Sciatic nerve (tissue), 2 donors: Measurements from ENCODE around the gene PRKG1. TPM values are rescaled to one million over a fixed set of nuclear protein-coding genes. Genes with fewer than 3 reads are reported as not detected.
A peak's percentile ranks its signal among the peaks of the same experiment; 100 is the strongest.

Experiments used
- ATAC-seq: fragments of 200-7000 bp; cut with Tn5 transposase; one replicate; pipeline ENCODE4 v1.9.1; 2020; ENCODE audit warnings: mild to moderate bottlenecking, moderate library complexity
- DNase-seq: peaks from one replicate; pipeline ENCODE4 v3.0.0-alpha.2; 2020; ENCODE audit warnings: low spot score
- intact Hi-C: fragments of 100-400 bp; cut with DNase I; formaldehyde crosslinking; loops from one replicate; pipeline ENCODE4 v1.14.2; 2022
- total RNA-seq: library from RNA; stranded (reverse); fragmentation: NEBNext Ultra II Directional; extraction: Animal tissue kit (Norgen Biotek cat#: 25700); gene quantifications from one replicate; pipeline ENCODE4 v1.2.1, GENCODE V29; 2021
- donor health status: DM: no; HTN: no; CAD: no.
- donor health status: DM: no; HTN: no; CAD: no.

The PRKG1 gene
- total RNA-seq, 1 donor from 2014 or later, result 20.0 TPM

DNA sequence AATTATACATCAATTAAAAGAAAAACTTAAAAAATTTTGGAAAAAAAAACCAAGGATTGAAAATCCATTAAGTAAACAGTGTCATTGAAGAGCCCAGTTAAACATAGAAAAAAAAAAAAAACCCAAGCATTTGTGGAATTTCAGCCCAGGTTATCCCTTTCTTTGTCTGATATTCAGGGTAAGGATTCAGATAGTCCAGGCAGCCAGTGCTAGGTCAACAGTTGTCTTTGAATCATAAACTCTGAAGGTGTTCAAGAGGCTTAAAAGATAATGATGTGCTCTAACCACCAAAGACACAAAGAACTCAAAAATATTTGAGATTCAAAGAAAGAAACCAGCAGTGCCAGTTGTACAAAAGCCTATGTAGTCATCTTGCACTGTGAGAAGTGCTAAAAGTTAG is 969.5 kb downstream of the PRKG1 start:
- no peak for DNase-seq
- intact Hi-C loops, result no loop called here
- ATAC-seq, result no peak

DNA sequence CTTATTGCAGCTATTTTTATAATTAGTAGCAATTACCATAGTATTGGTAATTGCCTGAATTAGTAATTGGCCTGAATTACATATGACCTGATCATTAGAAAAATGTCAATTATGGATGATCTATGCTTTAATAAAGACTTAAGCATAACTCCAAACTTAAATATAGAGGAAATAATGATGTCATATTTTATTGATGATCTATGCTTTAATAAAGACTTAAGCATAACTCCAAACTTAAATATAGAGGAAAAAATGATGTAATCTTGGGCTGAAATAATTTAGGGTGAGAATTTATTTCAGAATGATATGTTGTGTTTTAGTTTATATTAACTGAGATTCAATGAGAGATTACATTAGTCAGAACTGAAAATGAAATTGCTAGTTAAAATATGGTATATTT is 973.8 kb downstream of the PRKG1 start:
- ATAC-seq (no peak), DNase-seq (no peak)
- intact Hi-C loops, result no loop called here

DNA sequence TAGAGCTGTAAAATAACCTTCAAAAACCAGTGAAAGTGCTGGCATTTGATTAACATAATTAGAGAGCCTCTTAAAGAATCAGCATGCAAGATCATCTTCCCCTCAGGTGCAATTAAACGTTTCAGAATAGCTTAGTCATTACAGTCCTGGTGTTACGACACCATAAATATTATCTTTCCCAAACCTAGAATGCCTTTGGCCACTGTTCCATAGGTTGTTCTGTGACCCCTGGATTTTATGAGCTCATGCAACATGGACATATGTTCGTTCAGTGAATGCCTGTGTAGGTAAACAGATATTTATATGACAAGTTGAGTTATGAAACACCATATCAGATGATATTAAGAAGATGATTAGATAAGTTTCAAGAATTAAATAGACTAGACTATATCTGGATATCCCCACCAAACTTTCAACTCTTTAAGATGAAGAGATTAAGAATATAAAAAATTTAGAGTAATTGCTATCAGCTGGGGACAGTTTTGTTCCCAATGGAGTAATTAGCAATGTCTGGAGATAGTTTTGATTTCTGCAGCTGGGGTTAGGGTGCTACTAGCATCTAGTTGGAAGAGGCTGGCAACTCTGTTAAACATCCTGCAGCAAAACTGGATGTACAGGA is 976.3 kb downstream of the PRKG1 start:
- ATAC-seq (no peak), DNase-seq (no peak)
- intact Hi-C loops, result no loop called here

DNA sequence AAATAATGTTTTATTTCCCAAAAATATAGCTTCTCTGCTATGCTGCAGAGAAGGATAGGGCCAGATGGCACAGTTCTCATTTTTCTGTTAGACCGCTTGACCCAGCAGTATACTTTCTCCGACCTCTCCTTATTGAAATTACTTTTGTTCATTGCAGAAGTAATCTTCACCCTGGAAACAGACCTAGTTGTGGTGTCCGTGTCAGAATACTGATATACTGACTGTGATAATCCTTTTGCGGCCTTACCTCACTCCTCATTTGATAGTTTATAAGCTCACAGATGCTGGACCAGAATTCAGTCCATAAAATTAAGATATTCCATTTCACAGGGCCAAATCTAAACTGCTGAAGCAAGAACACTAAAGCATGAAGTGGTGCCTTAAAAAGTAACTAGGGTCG is 979.2 kb downstream of the PRKG1 start:
- DNase-seq (no peak), ATAC-seq (no peak)
- intact Hi-C loops, result no loop called here

DNA sequence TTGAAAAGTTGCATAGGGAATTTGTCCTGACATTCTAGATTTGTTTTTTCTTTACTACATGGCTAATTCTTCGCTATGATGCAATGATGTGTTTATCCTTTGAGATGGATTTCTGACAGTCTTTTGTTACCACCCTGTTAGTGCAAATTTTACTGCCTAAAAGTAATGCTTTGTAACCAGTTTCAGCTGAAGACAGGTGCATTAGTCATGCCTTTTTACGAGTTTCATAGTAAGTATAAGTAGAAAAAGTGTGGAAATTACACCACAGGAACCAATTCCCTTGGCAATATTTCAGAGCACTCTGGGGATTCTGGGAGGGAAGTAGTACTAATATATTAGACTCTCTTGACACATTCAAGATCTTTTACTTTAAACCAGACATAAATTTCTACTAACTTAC is 982.0 kb downstream of the PRKG1 start:
- no peak for DNase-seq
- intact Hi-C loops, result no loop called here
- no peak for ATAC-seq

DNA sequence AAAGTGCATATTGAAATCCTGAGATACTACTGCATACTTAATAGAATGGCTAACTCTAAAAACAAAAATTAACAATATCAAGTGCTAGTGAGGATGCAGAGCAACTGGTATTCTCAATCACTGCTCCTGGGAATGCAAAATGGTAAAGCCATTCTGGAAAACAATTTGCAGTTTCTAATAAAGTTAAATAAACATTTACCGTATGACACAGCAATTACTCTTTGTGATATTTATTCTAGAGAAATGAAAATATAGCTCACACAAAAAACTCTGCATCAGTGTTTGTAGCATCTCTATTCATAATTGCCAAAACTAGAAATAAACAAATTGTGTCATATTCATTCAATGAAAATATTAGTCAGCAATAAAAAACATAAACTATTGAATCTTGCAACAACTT is 984.8 kb downstream of the PRKG1 start:
- intact Hi-C loops, result no loop called here
- ATAC-seq (no peak), DNase-seq (no peak)

DNA sequence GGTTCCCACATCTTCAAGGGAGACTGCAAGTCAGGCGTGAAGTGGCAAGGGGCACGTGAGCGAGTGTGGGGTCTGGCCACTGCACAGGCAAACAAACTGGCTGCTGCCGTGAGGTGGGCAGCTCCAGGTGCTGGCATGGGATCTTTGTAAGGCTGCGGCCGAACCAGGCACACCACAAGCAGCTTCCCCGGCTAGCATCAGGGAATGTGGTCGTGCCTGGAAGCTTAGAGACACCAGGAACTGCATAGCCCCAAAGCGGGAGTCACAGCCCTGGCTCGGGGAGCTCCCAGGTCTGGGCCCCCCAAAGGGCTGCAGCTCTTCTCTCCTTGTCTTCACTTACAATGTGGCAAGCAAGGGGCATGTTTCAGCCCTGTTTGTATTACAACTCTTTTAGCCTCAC is 988.9 kb downstream of the PRKG1 start:
- peak; percentile 36 for ATAC-seq
- intact Hi-C loops, result loop anchor here (5.0 kb wide), 1 partner anchor 1474 kb away; no protein-coding TSS in a partner anchor

DNA sequence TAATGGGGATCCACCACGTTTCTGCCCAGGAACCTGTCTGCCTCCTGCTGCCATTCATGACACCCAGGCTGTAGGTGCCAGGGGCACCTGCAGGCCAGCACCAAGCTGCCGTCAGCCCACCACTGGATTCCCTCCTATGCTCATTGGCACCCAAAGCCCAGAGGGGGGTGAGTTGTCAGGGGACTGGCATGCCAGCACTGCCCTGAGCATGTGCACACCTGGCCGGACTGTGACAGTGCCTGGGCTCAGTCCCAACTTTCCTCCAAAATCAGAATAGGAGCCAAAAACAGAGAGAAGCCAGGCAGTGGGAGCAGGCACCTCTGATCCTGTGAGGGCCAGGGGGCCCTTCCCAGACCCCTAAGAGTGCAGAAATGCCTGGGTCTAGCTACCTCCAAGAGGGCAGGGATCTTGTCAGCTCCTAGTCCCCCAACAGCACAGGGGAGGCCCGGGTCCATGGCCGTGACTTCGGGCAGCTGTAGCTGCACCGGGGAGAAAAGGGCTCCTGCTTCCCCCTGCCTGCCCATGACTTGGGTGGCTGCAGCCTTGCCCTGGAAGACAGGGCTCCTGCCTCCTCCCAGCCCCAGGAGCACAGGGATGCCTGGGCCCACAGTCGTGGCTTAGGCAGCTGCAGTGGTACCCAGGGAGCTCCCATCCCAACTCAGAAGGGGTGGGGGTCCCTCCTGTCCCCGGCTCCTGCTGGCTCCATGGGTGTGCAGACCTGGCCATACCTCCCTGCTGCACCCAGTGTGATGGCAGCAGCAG is 990.0 kb downstream of the PRKG1 start:
- ATAC-seq (peak; percentile 26), DNase-seq (no peak)
- intact Hi-C loops, result loop anchor here (5.0 kb wide), 1 partner anchor 1473 kb away; no protein-coding TSS in a partner anchor

More for the DNA sequence above, 988.9 kb downstream of the PRKG1 start:
- DNase-seq, result no peak

DNA sequence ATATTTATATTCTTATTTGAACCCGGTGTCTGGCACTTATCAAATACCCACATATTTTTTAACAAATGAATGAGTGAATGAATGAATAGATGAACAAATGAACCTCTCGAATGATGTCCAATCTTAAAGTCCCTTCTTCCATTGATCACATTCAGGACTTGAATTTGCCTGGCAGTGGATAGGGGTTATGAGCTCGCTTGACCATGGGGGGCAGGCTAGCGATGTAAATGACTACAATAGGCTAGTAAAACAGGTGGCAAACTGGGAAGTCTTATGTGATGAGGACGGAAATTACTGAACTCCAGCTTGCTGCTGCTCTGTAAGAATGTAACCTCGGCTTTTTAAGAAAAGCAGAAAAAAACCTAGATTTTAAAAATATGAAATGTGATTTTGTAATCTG is 992.1 kb downstream of the PRKG1 start:
- ATAC-seq (no peak), DNase-seq (no peak)
- intact Hi-C loops, result no loop called here

DNA sequence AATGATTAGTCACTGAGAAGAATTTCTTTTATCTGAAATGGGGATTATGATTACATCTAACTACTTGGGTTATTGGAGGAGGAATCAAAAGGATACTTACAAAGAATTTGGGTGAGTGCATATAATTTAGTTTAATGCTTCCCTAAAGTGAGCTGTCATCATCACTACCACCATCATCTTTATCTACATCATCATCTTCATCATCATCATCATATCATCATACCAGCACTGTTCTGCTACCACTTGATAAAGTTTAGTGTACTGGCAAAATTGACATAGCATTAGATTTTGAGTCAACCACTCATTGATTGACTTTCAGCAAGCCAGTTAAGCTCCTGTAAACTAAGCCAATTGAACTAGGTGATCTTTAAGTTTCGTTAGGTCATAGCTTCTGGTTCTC is 994.2 kb downstream of the PRKG1 start:
- ATAC-seq (no peak), DNase-seq (no peak)
- intact Hi-C loops, result no loop called here

DNA sequence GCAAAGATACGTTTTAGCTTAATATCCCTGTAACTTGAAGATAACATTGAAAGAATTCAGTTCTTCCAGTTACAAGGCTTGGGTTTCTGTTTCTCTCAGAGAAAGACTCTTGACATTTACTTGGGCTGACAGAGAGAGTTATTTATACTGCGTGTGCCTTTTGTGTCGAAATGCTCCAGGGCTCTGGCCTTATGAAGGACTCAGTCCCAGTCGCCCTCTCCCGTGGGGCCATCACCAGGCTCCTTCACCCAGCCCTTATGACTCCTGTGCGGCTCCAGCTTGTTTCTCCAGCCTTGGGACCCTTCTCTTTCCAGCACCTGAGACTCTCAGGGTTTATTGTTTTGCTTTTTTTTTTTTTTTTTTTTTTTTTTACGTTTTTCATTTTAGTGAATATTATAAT is 997.5 kb downstream of the PRKG1 start:
- DNase-seq (no peak), ATAC-seq (no peak)
- intact Hi-C loops, result no loop called here

DNA sequence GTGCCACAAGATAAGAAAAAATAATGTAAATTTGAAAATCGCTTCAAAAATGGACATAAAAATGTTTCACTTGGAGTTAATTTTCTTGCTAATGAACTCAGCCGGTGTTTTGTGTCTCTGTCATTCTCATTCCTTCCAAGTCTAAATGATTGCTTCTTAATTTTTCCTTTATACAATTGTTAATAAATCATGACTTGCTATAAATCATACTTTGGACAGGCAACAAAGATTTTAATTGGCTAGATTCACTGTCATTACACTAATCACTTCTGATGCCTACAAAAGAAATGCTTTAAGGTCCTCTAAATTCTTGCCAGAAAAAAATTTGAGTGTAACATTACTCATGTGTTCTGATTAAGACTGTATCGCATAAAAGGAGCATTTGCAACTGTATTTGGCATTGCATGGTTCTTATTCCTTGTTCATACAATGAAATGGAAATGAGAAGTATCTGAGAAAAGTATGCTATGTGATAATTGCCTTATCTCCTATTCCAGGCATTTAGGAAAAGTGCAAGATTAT is 1000.3 kb downstream of the PRKG1 start:
- intact Hi-C loops, result no loop called here
- ATAC-seq (no peak), DNase-seq (no peak)

DNA sequence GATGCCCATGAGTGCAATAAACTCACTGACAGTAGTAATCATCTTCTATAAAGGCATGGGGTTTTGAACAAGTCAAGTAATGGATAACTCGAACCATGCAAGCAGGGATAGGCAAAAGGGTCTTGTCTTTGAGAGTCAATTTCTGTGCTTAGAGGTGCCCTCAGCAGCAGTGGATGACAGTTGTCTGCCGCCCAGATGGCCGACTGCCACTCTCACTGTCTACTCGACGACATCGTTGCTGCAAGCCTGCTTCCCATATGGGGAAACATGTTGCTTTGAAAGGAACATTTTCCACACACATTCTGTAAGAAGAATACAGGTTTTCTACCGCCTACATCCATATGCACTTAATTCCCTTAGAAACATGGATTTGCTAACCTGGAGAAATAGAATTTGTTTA is 1003.5 kb downstream of the PRKG1 start:
- intact Hi-C loops, result no loop called here
- DNase-seq (no peak), ATAC-seq (no peak)

DNA sequence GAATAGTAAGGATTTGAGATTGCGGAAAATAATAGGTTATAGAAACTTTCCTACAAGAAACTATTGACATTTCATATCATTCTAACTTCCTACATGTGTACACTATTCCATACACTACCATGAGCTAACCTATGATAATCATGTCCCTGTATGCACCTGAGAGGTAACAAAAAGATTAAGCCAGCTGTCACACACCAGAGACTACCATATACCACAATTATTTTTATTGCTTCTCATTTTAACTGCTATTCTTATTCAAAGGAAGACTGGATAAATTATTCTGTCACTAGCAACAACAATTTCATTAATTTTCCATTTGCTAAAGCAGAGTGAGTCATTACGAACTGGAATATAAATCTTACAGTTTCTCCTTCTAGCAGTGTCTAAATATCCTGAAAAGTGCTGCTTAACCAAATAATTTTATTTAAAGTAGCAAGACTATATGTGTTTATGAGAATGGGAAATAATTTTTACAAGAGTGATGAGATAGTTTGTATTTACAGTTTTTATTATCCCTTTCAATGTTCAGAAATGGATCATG is 1004.2 kb downstream of the PRKG1 start:
- intact Hi-C loops, result no loop called here
- DNase-seq (no peak), ATAC-seq (no peak)

DNA sequence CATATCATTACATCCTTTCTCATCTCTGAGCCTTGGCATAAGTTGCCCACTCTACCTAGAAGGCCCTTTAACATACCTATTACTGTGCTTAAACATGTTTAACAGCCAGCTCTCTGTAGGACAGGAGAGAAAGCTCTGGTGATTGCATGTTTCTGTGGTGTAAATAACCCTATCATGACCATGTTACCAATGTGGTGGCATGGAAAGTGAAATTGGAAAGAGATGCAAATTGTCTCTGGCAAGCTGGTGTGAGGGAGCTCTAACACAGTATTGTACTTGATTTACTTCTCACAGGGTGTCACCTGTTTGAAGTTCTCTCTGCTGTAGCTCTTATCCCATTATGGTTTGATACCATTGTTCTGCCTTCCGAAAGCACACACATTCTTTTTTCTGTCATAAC is 1008.0 kb downstream of the PRKG1 start:
- ATAC-seq, result no peak
- no peak for DNase-seq
- intact Hi-C loops, result no loop called here

DNA sequence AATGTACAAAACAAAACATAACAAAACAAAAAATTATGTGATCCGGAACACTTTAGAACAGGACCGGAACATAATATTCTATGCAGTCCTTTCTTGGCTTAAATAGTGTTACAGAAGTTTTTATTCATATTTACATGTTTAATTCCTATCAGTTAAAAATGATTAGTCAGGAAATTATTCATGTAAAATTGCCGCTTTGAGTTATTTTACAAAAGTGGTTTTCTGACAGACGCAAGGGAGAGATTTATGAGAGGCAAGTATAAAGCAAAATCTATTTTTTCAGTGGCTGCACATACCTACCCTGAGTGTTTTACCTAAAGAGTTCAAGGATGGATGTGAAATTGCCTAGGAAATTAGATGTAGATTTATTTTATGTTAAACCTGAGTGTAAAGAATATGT is 1009.1 kb downstream of the PRKG1 start:
- DNase-seq (no peak), ATAC-seq (no peak)
- intact Hi-C loops, result no loop called here

DNA sequence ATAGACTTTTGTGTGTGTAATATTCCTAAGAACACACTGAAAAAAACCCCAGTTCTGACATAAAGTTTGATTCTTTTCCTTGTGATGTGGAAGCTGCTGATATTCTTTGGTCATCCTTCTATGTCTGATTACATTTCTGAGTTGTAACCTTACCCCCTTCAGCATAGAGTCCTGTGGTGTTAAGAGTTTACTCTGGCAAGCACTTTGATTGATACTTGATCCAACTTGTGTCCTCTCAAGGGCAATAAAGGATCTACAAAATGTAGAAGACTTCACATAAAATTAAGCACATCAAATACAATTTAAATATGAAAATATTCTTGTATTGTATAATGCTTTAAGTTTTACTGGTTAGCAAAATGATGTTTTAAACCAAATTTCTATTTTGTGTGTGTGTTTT is 1018.1 kb downstream of the PRKG1 start:
- DNase-seq, result no peak
- ATAC-seq, result no peak
- intact Hi-C loops, result no loop called here

DNA sequence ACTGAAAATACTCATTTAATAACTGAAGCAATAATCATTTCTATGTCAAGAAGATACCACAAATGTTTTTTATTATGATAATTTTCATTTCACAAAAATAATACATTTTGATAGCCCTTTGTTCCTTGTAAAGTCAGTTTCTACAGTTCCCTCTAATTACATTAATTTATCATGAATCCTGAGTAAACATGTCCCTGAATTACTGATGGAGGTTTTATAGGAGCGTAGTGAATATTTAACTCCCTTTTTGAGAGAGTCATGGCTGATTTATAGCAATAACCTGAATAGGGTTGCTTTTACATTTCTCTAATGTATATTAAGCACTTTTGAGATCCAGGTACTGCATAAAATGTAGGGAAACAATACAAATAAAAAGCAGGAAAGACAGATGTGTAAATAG is 1023.8 kb downstream of the PRKG1 start:
- ATAC-seq, result no peak
- intact Hi-C loops, result no loop called here

DNA sequence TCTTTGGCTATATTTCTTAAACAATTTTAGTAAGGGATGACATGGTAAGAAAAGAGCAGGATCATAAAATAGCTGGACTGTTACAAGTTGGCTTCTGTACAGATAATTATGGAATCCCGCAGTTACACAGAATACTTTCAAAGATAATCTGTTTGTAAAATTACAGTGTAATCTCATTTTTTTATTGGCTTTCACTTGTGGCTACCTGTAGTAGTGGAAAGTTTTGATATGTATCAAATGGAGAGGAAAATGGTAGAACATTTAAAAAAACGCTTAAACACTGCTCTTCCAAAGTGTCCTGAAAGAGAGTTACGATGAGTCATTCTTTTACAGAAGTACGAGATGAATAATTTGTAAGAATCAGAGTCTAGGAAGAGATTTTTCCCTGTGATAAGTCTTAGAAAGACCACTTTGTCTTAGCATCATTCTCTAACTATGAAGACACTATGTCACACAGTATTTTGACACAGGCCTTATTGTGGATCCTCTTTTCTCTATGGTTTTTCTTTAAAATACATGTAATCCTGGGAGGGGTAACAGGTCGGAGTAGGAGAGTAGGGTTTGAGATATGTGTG is 1024.8 kb downstream of the PRKG1 start:
- ATAC-seq (no peak), DNase-seq (no peak)
- intact Hi-C loops, result no loop called here

More for the DNA sequence above, 1023.8 kb downstream of the PRKG1 start:
- no peak for DNase-seq

DNA sequence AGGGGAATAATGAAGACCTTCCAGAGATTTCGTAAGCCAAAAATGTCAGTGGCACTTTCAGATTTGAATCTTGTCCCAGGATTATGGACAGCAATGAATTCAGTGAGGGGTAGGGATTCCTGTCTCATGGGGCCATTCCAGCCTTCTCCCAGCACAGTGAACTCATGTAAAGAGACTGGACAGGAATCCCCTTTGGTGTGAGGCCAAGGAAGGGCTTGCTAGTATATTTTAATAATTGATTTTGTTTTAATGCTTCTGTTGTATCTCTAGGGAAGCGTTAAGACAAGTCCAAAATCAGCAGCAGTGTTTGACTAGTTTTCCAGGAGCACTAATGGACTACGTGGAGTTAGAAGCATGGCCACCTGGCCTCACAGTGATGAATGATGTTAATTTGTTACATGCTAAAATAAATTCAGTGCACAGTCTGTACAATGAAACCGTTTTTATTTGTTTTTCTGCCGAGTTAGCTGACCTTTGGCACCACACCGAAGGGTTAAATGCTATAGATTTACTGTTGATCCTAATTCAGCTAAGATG is 1025.8 kb downstream of the PRKG1 start:
- DNase-seq (no peak), ATAC-seq (no peak)
- intact Hi-C loops, result no loop called here
